Measurements from ENCODE around the gene MASP2. TPM values are rescaled to one million over a fixed set of nuclear protein-coding genes. Genes with fewer than 3 reads are reported as not detected.

The MASP2 gene
- total and polyA plus RNA-seq, 9 of the 15 experiments (the other 6 are each of a cell fraction or from before 2014, with no cell fraction given), result 0.01 to 0.23 (median 0.06) TPM; not detected in 3

GRCh38 chr1:11037740-11038182, 9.3 kb downstream of the MASP2 start (continued):
- TF ChIP-seq ZNF253 (CRISPR knock-in tag; conservative IDR thresholded peaks at IDR 0.05), result peak; percentile 61; the same call in 1 of the 2 replicates
- 0 out of 2 replicates have a peak, but pooled peaks have one; percentile 7 for TF ChIP-seq EHMT2 (IDR thresholded peaks at IDR 0.05)
- TF ChIP-seq ARID2 (IDR thresholded peaks at IDR 0.05), result peak; percentile 75; the same call in 1 of the 2 replicates
- TF ChIP-seq GABPB2 (CRISPR knock-in tag; conservative IDR thresholded peaks at IDR 0.05), result no peak
- no peak for TF ChIP-seq C11orf30 (IDR thresholded peaks at IDR 0.05; ENCODE audit: low read depth)
- peak; percentile 45; the same call in 1 of the 2 replicates for TF ChIP-seq PHF21A (IDR thresholded peaks at IDR 0.05; ENCODE audit: borderline replicate concordance, low read depth)
- TF ChIP-seq CEBPB (tag; IDR thresholded peaks at IDR 0.05), result no peak
- no peak for TF ChIP-seq DNMT1 (IDR thresholded peaks at IDR 0.05)
- TF ChIP-seq ATF7 (IDR thresholded peaks at IDR 0.05), result peak; percentile 4; the same call in 1 of the 2 replicates
- peak; percentile 28; the same call in 1 of the 2 replicates for TF ChIP-seq KLF16 (IDR thresholded peaks at IDR 0.05)
- TF ChIP-seq ZNF3 (CRISPR knock-in tag; IDR thresholded peaks at IDR 0.05), result no peak
- no peak for TF ChIP-seq HINFP (tag; conservative IDR thresholded peaks at IDR 0.05; ENCODE audit: low read depth)
- peak; percentile 52; the same call in 1 of the 2 replicates for TF ChIP-seq RHOXF2B (CRISPR knock-in tag; conservative IDR thresholded peaks at IDR 0.05)
- TF ChIP-seq, protein P1, sequence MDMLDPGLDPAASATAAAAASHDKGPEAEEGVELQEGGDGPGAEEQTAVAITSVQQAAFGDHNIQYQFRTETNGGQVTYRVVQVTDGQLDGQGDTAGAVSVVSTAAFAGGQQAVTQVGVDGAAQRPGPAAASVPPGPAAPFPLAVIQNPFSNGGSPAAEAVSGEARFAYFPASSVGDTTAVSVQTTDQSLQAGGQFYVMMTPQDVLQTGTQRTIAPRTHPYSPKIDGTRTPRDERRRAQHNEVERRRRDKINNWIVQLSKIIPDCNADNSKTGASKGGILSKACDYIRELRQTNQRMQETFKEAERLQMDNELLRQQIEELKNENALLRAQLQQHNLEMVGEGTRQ (CRISPR knock-in tag; IDR thresholded peaks at IDR 0.05), result no peak
- TF ChIP-seq SRSF3 (IDR thresholded peaks at IDR 0.05; ENCODE audit: insufficient read depth, low read length), result no peak
- no peak for TF ChIP-seq COPS2 (conservative IDR thresholded peaks at IDR 0.05)
- peak; percentile 96 to 99 (median 99) for TF ChIP-seq CTCF (IDR thresholded peaks at IDR 0.05 in 2 of 3, conservative IDR thresholded peaks at IDR 0.05 in 1 of 3; ENCODE audit: insufficient read depth in 2 of 3, low read depth in 1 of 3, low read length in 3 of 3)
- TF ChIP-seq YY1 (IDR thresholded peaks at IDR 0.05; ENCODE audit: borderline replicate concordance in 1 of 3, control insufficient read depth in 1 of 3, extremely low read depth in 1 of 3, insufficient read depth in 3 of 3, insufficient read length in 1 of 3, insufficient replicate concordance in 2 of 3, low read depth in 1 of 3, low read length in 2 of 3), result peak in 1 of 3 experiments; percentile 28
- TF ChIP-seq RBM39 (optimal IDR thresholded peaks at IDR 0.05; ENCODE audit: low read depth, low read length), result no peak
- TF ChIP-seq RB1 (IDR thresholded peaks at IDR 0.05; ENCODE audit: low read depth), result peak; percentile 56; the same call in 1 of the 2 replicates
